Endothelial cell (in vitro differentiated cells): ENCODE measurements around the gene NPAS2. TPM values are rescaled to one million over a fixed set of nuclear protein-coding genes. Genes with fewer than 3 reads are reported as not detected.

ENCODE experiments used
- DNase-seq: peaks from one replicate; pipeline ENCODE4 v3.0.0; 2021; ENCODE audit warnings: low spot score
- H3K27ac Mint-ChIP-seq: one replicate; pipeline ENCODE4 v1.8.0; 2021; ENCODE audit warnings: mixed read lengths, inconsistent platforms; ENCODE audit not compliant: unreplicated experiment
- H3K27me3 Mint-ChIP-seq: one replicate; pipeline ENCODE4 v1.8.0; 2021; ENCODE audit warnings: mild to moderate bottlenecking, moderate library complexity, mixed read lengths, inconsistent platforms; ENCODE audit not compliant: unreplicated experiment
- H3K36me3 Mint-ChIP-seq: one replicate; pipeline ENCODE4 v1.8.0; 2021; ENCODE audit warnings: mild to moderate bottlenecking, low read depth, mixed read lengths, inconsistent platforms; ENCODE audit not compliant: unreplicated experiment
- H3K4me1 Mint-ChIP-seq: one replicate; pipeline ENCODE4 v1.8.0; 2021; ENCODE audit warnings: mild to moderate bottlenecking, mixed read lengths, inconsistent platforms; ENCODE audit not compliant: unreplicated experiment
- H3K4me3 Mint-ChIP-seq: one replicate; pipeline ENCODE4 v1.8.0; 2021; ENCODE audit warnings: mild to moderate bottlenecking, mixed read lengths, inconsistent platforms; ENCODE audit not compliant: unreplicated experiment
- H3K9me3 Mint-ChIP-seq: one replicate; pipeline ENCODE4 v1.8.0; 2021; ENCODE audit warnings: mixed read lengths, inconsistent platforms; ENCODE audit not compliant: unreplicated experiment
- CTCF ChIP-seq: fragments of 200-600 bp; sonication (generic); IDR thresholded peaks from one replicate; pipeline ENCODE4 v1.5.0; 2021; ENCODE audit warnings: antibody characterized with exemption; ENCODE audit not compliant: unreplicated experiment
- total RNA-seq: library from RNA; stranded (reverse); fragmentation: NEBNext Ultra II Directional; extraction: Animal tissue kit (Norgen Biotek cat#: 25700); gene quantifications from one replicate; pipeline ENCODE4 v1.2.1, GENCODE V29; 2021; ENCODE audit not compliant: unreplicated experiment

NPAS2 gene
- total RNA-seq, 1 donor from 2014 or later: 70.1 TPM

GRCh38 chr2:100960688-100961087, 140.7 kb downstream of the NPAS2 start:
- H3K4me1 Mint-ChIP-seq: peaks cover 6% of the 10 kb centered on the region
- TF ChIP-seq CTCF: no peak
- no peak for DNase-seq
- no peaks in the 10 kb centered on the region for H3K9me3 Mint-ChIP-seq
- H3K36me3 Mint-ChIP-seq: peaks cover 19% of the 10 kb centered on the region
- no peak overlapping the region for H3K4me3 Mint-ChIP-seq
- H3K27ac Mint-ChIP-seq: no peak overlapping the region
- peaks cover 4% of the 10 kb centered on the region for H3K27me3 Mint-ChIP-seq

GRCh38 chr2:100962366-100963025, 142.6 kb downstream of the NPAS2 start:
- H3K36me3 Mint-ChIP-seq: peaks cover 15% of the 10 kb centered on the region
- no peak for TF ChIP-seq CTCF
- DNase-seq: no peak
- H3K27me3 Mint-ChIP-seq: peaks cover 3% of the 10 kb centered on the region
- H3K4me3 Mint-ChIP-seq: no peak overlapping the region
- peaks cover 6% of the 10 kb centered on the region for H3K4me1 Mint-ChIP-seq
- H3K9me3 Mint-ChIP-seq: no peaks in the 10 kb centered on the region
- no peak overlapping the region for H3K27ac Mint-ChIP-seq

- Mint-ChIP-seq H3K27me3 (peaks cover 3% of the 10 kb centered on the region), H3K27ac (no peak overlapping the region), H3K4me1 (peaks cover 6% of the 10 kb centered on the region), H3K9me3 (no peaks in the 10 kb centered on the region), H3K4me3 (no peak overlapping the region), H3K36me3 (peaks cover 18% of the 10 kb centered on the region)
- DNase-seq: no peak
- TF ChIP-seq CTCF: no peak
Observed at GRCh38 chr2:100963026-100963375, 143.1 kb downstream of the NPAS2 start.

GRCh38 chr2:100964222-100964621, 144.3 kb downstream of the NPAS2 start:
- DNase-seq: no peak
- peaks cover 6% of the 10 kb centered on the region for H3K4me1 Mint-ChIP-seq
- no peaks in the 10 kb centered on the region for H3K9me3 Mint-ChIP-seq
- TF ChIP-seq CTCF: no peak
- H3K27me3 Mint-ChIP-seq: peaks cover 4% of the 10 kb centered on the region
- peaks cover 19% of the 10 kb centered on the region for H3K36me3 Mint-ChIP-seq
- H3K27ac Mint-ChIP-seq: no peak overlapping the region
- no peak overlapping the region for H3K4me3 Mint-ChIP-seq

GRCh38 chr2:100964681-100965169, 144.8 kb downstream of the NPAS2 start:
- DNase-seq: no peak
- H3K9me3 Mint-ChIP-seq: no peaks in the 10 kb centered on the region
- H3K4me1 Mint-ChIP-seq: peaks cover 5% of the 10 kb centered on the region
- peaks cover 21% of the 10 kb centered on the region for H3K36me3 Mint-ChIP-seq
- H3K4me3 Mint-ChIP-seq: no peak overlapping the region
- no peak overlapping the region for H3K27ac Mint-ChIP-seq
- TF ChIP-seq CTCF: no peak
- H3K27me3 Mint-ChIP-seq: peaks cover 4% of the 10 kb centered on the region
